Lower lobe of right lung (tissue), 2 donors: Measurements from ENCODE around the gene HDAC2. TPM values are rescaled to one million over a fixed set of nuclear protein-coding genes. Genes with fewer than 3 reads are reported as not detected.

ENCODE experiments used
- ATAC-seq, 2 donors: fragments of 200-7000 bp; cut with Tn5 transposase; one replicate each; pipeline ENCODE4 v1.9.1; 2020 to 2022; ENCODE audit warnings: mild to moderate bottlenecking in 2 of 2, moderate library complexity in 2 of 2
- DNase-seq: peaks from one replicate; pipeline ENCODE4 v3.0.0-alpha.2; 2020
- H3K27ac ChIP-seq: fragments of 200-600 bp; one replicate; pipeline ENCODE4 v1.8.0; 2022
- H3K27me3 ChIP-seq: fragments of 200-600 bp; one replicate; pipeline ENCODE4 v1.8.0; 2022; ENCODE audit warnings: low read depth
- H3K36me3 ChIP-seq: fragments of 200-600 bp; one replicate; pipeline ENCODE4 v1.8.0; 2022; ENCODE audit warnings: mild to moderate bottlenecking
- H3K4me1 ChIP-seq: fragments of 200-600 bp; one replicate; pipeline ENCODE4 v1.8.0; 2022
- H3K4me3 ChIP-seq: fragments of 200-600 bp; one replicate; pipeline ENCODE4 v1.8.0; 2022; ENCODE audit warnings: mild to moderate bottlenecking
- H3K9me3 ChIP-seq: fragments of 200-600 bp; one replicate; pipeline ENCODE4 v1.8.0; 2022
- intact Hi-C: fragments of 100-400 bp; cut with DNase I; formaldehyde crosslinking; loops from one replicate; pipeline ENCODE4 v1.11.0; 2022
- total RNA-seq: library from RNA; stranded (reverse); fragmentation: NEBNext Ultra II Directional; extraction: Animal tissue kit (Norgen Biotek cat#: 25700); gene quantifications from one replicate; pipeline ENCODE4 v1.2.1, GENCODE V29; 2021
- TF ChIP-seq, protein P1 (sequence below): fragments of 200-600 bp; IDR thresholded peaks from one replicate; pipeline ENCODE4 v1.8.0; 2022; ENCODE audit warnings: antibody characterized with exemption, mild to moderate bottlenecking
- donor health status: DM: no; HTN: yes; CAD: no; lungs with severe emphysema.

The HDAC2 gene
- total RNA-seq, 1 donor from 2014 or later, result 55.3 TPM

- intact Hi-C loops, result no loop called here
Observed at GRCh38 chr6:113959235-113959634, 11.7 kb downstream of the HDAC2 start.

GRCh38 chr6:113954653-113955052 is 16.3 kb downstream of the HDAC2 start:
- no peak for ATAC-seq
- H3K36me3 ChIP-seq, result peaks cover 63% of the 10 kb centered on the region
- no peaks in the 10 kb centered on the region for H3K27me3 ChIP-seq
- no peak for DNase-seq
- no peaks in the 10 kb centered on the region for H3K9me3 ChIP-seq
- TF ChIP-seq, protein P1, sequence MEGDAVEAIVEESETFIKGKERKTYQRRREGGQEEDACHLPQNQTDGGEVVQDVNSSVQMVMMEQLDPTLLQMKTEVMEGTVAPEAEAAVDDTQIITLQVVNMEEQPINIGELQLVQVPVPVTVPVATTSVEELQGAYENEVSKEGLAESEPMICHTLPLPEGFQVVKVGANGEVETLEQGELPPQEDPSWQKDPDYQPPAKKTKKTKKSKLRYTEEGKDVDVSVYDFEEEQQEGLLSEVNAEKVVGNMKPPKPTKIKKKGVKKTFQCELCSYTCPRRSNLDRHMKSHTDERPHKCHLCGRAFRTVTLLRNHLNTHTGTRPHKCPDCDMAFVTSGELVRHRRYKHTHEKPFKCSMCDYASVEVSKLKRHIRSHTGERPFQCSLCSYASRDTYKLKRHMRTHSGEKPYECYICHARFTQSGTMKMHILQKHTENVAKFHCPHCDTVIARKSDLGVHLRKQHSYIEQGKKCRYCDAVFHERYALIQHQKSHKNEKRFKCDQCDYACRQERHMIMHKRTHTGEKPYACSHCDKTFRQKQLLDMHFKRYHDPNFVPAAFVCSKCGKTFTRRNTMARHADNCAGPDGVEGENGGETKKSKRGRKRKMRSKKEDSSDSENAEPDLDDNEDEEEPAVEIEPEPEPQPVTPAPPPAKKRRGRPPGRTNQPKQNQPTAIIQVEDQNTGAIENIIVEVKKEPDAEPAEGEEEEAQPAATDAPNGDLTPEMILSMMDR, result no peak
- no peak overlapping the region for H3K4me3 ChIP-seq
- no peaks in the 10 kb centered on the region for H3K4me1 ChIP-seq
- intact Hi-C loops, result no loop called here
- H3K27ac ChIP-seq, result no peak overlapping the region

More at GRCh38 chr6:113959235-113959634, 11.7 kb downstream of the HDAC2 start:
- Histone ChIP-seq H3K4me3 (no peak overlapping the region), H3K27me3 (no peaks in the 10 kb centered on the region), H3K9me3 (no peaks in the 10 kb centered on the region), H3K4me1 (peaks cover 16% of the 10 kb centered on the region), H3K27ac (no peak overlapping the region), H3K36me3 (peaks cover 32% of the 10 kb centered on the region)
- TF ChIP-seq, protein P1, result no peak
- no peak for DNase-seq
- no peak for ATAC-seq

GRCh38 chr6:113953346-113953745 is 17.6 kb downstream of the HDAC2 start:
- Histone ChIP-seq H3K4me1 (no peaks in the 10 kb centered on the region), H3K4me3 (no peak overlapping the region), H3K36me3 (peaks cover 65% of the 10 kb centered on the region), H3K27ac (no peak overlapping the region), H3K27me3 (no peaks in the 10 kb centered on the region), H3K9me3 (no peaks in the 10 kb centered on the region)
- no peak for DNase-seq
- TF ChIP-seq, protein P1, result no peak
- no peak for ATAC-seq
- intact Hi-C loops, result no loop called here

DNA sequence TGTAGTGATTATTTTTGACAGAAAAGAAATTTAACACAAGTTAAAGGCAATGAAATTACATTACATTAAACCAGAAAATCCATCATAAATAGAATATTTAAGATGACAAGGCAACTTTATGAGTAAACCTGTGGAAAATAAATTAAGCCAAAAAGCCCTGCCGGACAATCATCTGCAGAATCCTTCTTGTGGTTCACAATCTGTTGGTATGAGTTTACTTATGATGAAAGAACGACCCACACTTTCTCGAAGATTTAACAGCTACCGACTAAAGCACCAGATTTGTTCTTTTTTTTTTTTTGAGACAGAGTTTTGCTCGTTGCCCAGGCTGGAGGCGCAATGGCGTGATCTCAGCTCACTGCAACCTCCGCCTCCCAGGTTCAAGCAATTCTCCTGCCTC is 21.4 kb downstream of the HDAC2 start:
- no peak overlapping the region for H3K27ac ChIP-seq
- intact Hi-C loops, result no loop called here
- H3K27me3 ChIP-seq, result no peaks in the 10 kb centered on the region
- peaks cover 67% of the 10 kb centered on the region for H3K36me3 ChIP-seq
- TF ChIP-seq, protein P1, result no peak
- H3K4me1 ChIP-seq, result no peaks in the 10 kb centered on the region
- ATAC-seq (no peak), DNase-seq (no peak)
- no peaks in the 10 kb centered on the region for H3K9me3 ChIP-seq
- no peak overlapping the region for H3K4me3 ChIP-seq

GRCh38 chr6:113944701-113945100 is 26.2 kb downstream of the HDAC2 start:
- Histone ChIP-seq H3K27me3 (no peaks in the 10 kb centered on the region), H3K36me3 (peaks cover 80% of the 10 kb centered on the region), H3K4me1 (no peaks in the 10 kb centered on the region), H3K9me3 (no peaks in the 10 kb centered on the region), H3K27ac (no peak overlapping the region), H3K4me3 (no peak overlapping the region)
- intact Hi-C loops, result no loop called here
- ATAC-seq (no peak), DNase-seq (no peak)
- TF ChIP-seq, protein P1, result no peak

GRCh38 chr6:113939825-113940224 is 31.1 kb downstream of the HDAC2 start:
- TF ChIP-seq, protein P1, result no peak
- Histone ChIP-seq H3K27ac (no peak overlapping the region), H3K9me3 (no peaks in the 10 kb centered on the region), H3K27me3 (no peaks in the 10 kb centered on the region), H3K36me3 (peaks cover 74% of the 10 kb centered on the region), H3K4me1 (peaks cover 4% of the 10 kb centered on the region), H3K4me3 (no peak overlapping the region)
- intact Hi-C loops, result no loop called here
- ATAC-seq (no peak), DNase-seq (no peak)
